Inflammatory macrophage treated with lipopolysaccharide for 1 hour (primary cell): ENCODE data around the gene LYG2.
"Not testable (repeated sequence)": the region's sequence is repeated elsewhere in the genome, so short reads cannot be mapped to it uniquely, and the experiment has no call there.

Experiments used
- DNase-seq, 2 donors: peaks; one replicate each; pipeline ENCODE4 v3.0.0-alpha.2; 2020 to 2022

Gene LYG2

DNA sequence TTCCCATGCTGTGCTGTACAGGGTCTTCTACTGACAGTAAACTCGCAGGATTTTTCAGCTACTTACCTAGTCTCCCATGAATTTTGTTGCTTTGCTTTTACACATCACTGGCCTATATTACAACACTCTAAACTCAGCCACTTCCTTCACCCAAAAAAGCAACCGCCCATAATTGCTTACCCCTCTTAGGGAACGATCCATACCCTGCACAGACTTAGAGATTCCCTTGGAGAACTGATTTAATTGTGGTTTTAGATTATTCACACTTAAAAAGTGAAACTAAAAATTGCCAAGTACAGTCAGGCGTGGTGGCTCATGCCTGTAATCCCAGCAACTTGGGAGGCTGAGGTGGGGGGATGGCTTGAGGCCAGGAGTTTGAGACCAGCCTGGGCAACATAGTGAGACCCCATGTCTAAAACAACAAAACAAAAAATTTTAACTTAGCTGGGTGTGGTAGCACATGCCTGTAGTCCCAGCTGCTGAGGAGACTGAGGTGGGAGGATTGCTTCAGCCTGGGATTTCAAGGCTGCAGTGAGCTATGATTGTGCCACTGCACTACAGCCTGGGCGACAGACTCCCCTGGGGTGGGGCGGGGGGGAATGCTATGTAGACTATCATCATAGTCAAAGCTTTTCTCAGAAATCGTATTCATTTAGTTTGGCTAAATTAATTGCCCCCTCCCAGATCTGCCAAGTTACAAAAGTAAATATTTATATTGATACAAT, 55.2 kb downstream of the LYG2 start:
- peak; percentile 37 to 76 for DNase-seq

DNA sequence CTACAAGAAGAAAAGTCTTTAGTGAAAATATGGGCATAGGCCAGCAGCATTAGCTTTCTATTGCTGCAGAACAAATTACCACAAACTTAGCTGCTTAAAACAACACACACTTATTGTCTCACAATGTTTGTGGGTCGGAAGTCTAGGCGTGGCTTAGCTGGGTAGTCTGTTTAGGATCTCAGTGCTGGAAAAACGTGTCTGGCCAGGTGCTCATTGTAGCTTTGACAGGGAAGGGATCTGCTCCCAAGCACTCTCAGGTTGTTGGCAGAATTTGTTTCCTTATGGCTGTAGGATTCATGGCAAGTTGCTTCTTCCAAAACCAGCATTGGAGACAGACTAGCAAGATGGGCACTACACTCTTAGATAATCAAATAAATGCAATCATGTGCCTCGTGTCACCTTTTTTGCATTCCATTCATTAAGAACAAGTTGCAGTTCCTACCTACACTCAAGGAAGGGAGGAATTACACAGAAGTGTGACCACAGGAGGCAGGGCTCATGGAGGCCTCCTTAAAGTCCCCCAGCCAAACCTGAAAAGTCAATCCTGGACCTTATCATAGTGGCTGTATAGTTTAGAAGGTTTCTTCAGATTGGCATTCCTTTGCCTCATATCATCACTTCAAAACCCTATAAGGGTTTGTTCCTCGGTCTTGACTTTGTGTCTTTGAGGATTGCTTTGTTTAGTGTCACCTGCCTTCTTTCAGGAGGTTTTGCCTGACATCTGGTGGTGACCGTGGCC, 57.2 kb downstream of the LYG2 start:
- no peak for DNase-seq

DNA sequence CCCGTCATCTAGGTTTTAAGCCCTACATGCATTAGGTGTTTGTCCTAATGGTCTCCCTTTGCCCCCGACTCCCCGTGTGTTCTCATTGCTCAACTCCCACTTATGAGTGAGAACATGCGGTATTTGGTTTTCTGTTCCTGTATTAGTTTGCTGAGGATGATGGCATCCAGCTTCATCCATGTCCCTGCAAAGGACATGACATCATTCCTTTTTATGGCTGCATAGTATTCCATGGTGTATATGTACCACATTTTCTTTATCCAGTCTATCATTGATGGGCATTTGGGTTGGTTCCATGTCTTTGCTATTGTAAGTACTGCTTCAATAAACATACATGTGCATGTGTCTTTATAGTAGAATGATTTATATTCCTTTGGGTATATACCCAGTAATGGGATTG, 63.1 kb downstream of the LYG2 start:
- DNase-seq: not testable (repeated sequence)
